Vagina (tissue), 2 donors: ENCODE results near the gene ZIC4.

Experiments used
- CTCF ChIP-seq, 3 experiments: fragments of 450-650 bp in 2 of 3; fragments of 200-600 bp in 1 of 3; sonication (generic) in 1 of 3; IDR thresholded peaks; one replicate each; pipeline ENCODE4 v1.5.1; 2017 to 2019; ENCODE audit warnings: antibody characterized with exemption in 3 of 3, mild to moderate bottlenecking in 2 of 3, moderate library complexity in 2 of 3
- POLR2A ChIP-seq, 2 donors: fragments of 450-650 bp; IDR thresholded peaks; one replicate each; pipeline ENCODE4 v1.6.1; 2017; ENCODE audit warnings: antibody characterized with exemption in 2 of 2, mild to moderate bottlenecking in 2 of 2, moderate library complexity in 2 of 2
- POLR2AphosphoS5 ChIP-seq, 2 donors: sonication (generic); formaldehyde crosslinking; IDR thresholded peaks; one replicate each; pipeline ENCODE4 v1.9.0; 2017; ENCODE audit warnings: antibody characterized with exemption in 2 of 2, mild to moderate bottlenecking in 2 of 2, low read depth in 1 of 2; ENCODE audit not compliant: insufficient read depth in 1 of 2

- TF ChIP-seq CTCF (IDR thresholded peaks at IDR 0.05) (no peak), POLR2AphosphoS5 (IDR thresholded peaks at IDR 0.05; ENCODE audit: insufficient read depth in 1 of 2, low read depth in 1 of 2) (no peak), POLR2A (IDR thresholded peaks at IDR 0.05) (no peak)
Observed at GRCh38 chr3:147411815-147412241, 5.5 kb upstream of the ZIC4 start.
